Glutamatergic neuron (in vitro differentiated cells): Measurements from ENCODE around the gene ZSCAN32. TPM values are rescaled to one million over a fixed set of nuclear protein-coding genes. Genes with fewer than 3 reads are reported as not detected.

Source experiments
- DNase-seq: peaks from one replicate; pipeline ENCODE4 v3.0.0; 2022
- H3K27ac Mint-ChIP-seq: one replicate; pipeline ENCODE4 v1.8.0; 2020; ENCODE audit warnings: mild to moderate bottlenecking, mixed read lengths, inconsistent platforms; ENCODE audit not compliant: unreplicated experiment
- H3K27me3 Mint-ChIP-seq: one replicate; pipeline ENCODE4 v1.8.0; 2020; ENCODE audit warnings: mild to moderate bottlenecking, moderate library complexity, mixed read lengths, inconsistent platforms; ENCODE audit not compliant: unreplicated experiment
- H3K36me3 Mint-ChIP-seq: one replicate; pipeline ENCODE4 v1.8.0; 2020; ENCODE audit warnings: mild to moderate bottlenecking, mixed read lengths, inconsistent platforms; ENCODE audit not compliant: unreplicated experiment
- H3K4me1 Mint-ChIP-seq: one replicate; pipeline ENCODE4 v1.8.0; 2020; ENCODE audit warnings: mild to moderate bottlenecking, low read depth, mixed read lengths, inconsistent platforms; ENCODE audit not compliant: unreplicated experiment
- H3K4me3 Mint-ChIP-seq: one replicate; pipeline ENCODE4 v1.8.0; 2020; ENCODE audit warnings: mild to moderate bottlenecking, mixed read lengths, inconsistent platforms; ENCODE audit not compliant: unreplicated experiment
- H3K9me3 Mint-ChIP-seq: one replicate; pipeline ENCODE4 v1.8.0; 2020; ENCODE audit warnings: mild to moderate bottlenecking, moderate library complexity, mixed read lengths, inconsistent platforms; ENCODE audit not compliant: unreplicated experiment
- CTCF ChIP-seq: fragments of 200-600 bp; sonication (generic); IDR thresholded peaks from one replicate; pipeline ENCODE4 v1.5.0; 2021; ENCODE audit not compliant: partially characterized antibody, unreplicated experiment
- long read RNA-seq: library from polyadenylated mRNA; unstranded; transcript quantifications from one replicate; pipeline ENCODE4 v2.0.0, GENCODE V29; 2020; ENCODE audit not compliant: unreplicated experiment
- total RNA-seq: library from RNA; stranded (reverse); fragmentation: NEBNext Ultra II Directional; extraction: Animal tissue kit (Norgen Biotek cat#: 25700); gene quantifications from one replicate; pipeline ENCODE4 v1.2.1, GENCODE V29; 2021; ENCODE audit not compliant: unreplicated experiment

ZSCAN32 gene
- 14.9 TPM for total RNA-seq
- long read RNA-seq, partial matches to known transcripts = 0 of 10 reads
- long read RNA-seq, other reads (novel, unspliced or antisense) = 6 of 10 reads

- Mint-ChIP-seq H3K9me3 (peaks cover 6% of the 10 kb centered on the region), H3K4me3 (peak within 1 kb of the TSS; percentile 98), H3K27ac (peak within 1 kb of the TSS; percentile 89), H3K27me3 (peaks cover 4% of the 10 kb centered on the region), H3K4me1 (peaks cover 10% of the 10 kb centered on the region), H3K36me3 (peaks cover 44% of the 10 kb centered on the region)
- peak; percentile 98 for DNase-seq
- no peak for TF ChIP-seq CTCF
Measured at GRCh38 chr16:3400779-3401688, at the start of gene ZSCAN32, which contains the start of gene ZNF174. TSS of gene ZSCAN32 (minus strand) at chr16:3401004. CDS start at chr16:3397557, 3,447 bp downstream. TSS of gene ZNF174 (plus strand) at chr16:3401215. CDS start at chr16:3402005, 790 bp downstream.

- TF ChIP-seq CTCF = no peak
- Mint-ChIP-seq H3K9me3 (peaks cover 13% of the 10 kb centered on the region), H3K4me3 (peak overlapping the region; percentile 100), H3K27me3 (peaks cover 5% of the 10 kb centered on the region), H3K27ac (peak overlapping the region; percentile 96), H3K4me1 (peaks cover 2% of the 10 kb centered on the region), H3K36me3 (peaks cover 10% of the 10 kb centered on the region)
- peak; percentile 28 for DNase-seq
Measured at GRCh38 chr16:3444032-3444388, 43.2 kb upstream of the ZSCAN32 start.

GRCh38 chr16:3443108-3444031 lies 42.6 kb upstream of the ZSCAN32 start, which contains the start of the genes NAA60 and ZNF597:
TSS of gene NAA60 (plus strand) at chr16:3443680. CDS start at chr16:3476228, 32,548 bp downstream.
TSS of gene ZNF597 (minus strand) at chr16:3443504. CDS start at chr16:3443153, 351 bp downstream.
- Mint-ChIP-seq H3K27ac (peak within 1 kb of the TSS; percentile 96), H3K36me3 (peaks cover 9% of the 10 kb centered on the region), H3K4me1 (peaks cover 2% of the 10 kb centered on the region), H3K27me3 (peaks cover 5% of the 10 kb centered on the region), H3K4me3 (peak within 1 kb of the TSS; percentile 100), H3K9me3 (peaks cover 13% of the 10 kb centered on the region)
- peak; percentile 80 for DNase-seq
- no peak for TF ChIP-seq CTCF

GRCh38 chr16:3439637-3440036 lies 38.8 kb upstream of the ZSCAN32 start:
- Mint-ChIP-seq H3K4me1 (peaks cover 2% of the 10 kb centered on the region), H3K4me3 (no peak overlapping the region)

More at GRCh38 chr16:3439637-3440036, 38.8 kb upstream of the ZSCAN32 start:
- peaks cover 6% of the 10 kb centered on the region for H3K36me3 Mint-ChIP-seq
- peaks cover 5% of the 10 kb centered on the region for H3K27me3 Mint-ChIP-seq
- H3K27ac Mint-ChIP-seq = no peak overlapping the region
- no peak for DNase-seq
- TF ChIP-seq CTCF = no peak
- peaks cover 13% of the 10 kb centered on the region for H3K9me3 Mint-ChIP-seq
